ENCODE measurements around the gene NBAS.

The NBAS gene

GRCh38 chr2:15492773-15493325, 68.3 kb downstream of the NBAS start:
- Histone ChIP-seq H3K9me3 (ENCODE audit: control insufficient read depth, insufficient read depth, low read depth, low read length) (no peaks in the 10 kb centered on the region), H3K4me3 (ENCODE audit: low read depth, low read length) (no peak overlapping the region), H3K4me1 (ENCODE audit: control insufficient read depth, insufficient read depth, low read length) (no peaks in the 10 kb centered on the region), H3K36me3 (ENCODE audit: control insufficient read depth in 2 of 2, insufficient read depth in 1 of 2, low read length in 2 of 2) (no peaks in the 10 kb centered on the region; a peak in 1 of 3 replicates), H3K27ac (ENCODE audit: extremely low read depth, low read depth, low read length) (no peak overlapping the region)
- ChIA-PET POLR2A (no interaction called here), CTCF (no interaction called here)
- TF ChIP-seq TCF7L2 (IDR thresholded peaks at IDR 0.05; ENCODE audit: borderline replicate concordance, low read depth, low read length): no peak
- TF ChIP-seq ZNF311 (tag by site-specific recombination; IDR thresholded peaks at IDR 0.05; ENCODE audit: borderline replicate concordance): no peak
- TF ChIP-seq KLF17 (tag by site-specific recombination; IDR thresholded peaks at IDR 0.05): no peak
- no peak for TF ChIP-seq HIC1 (tag by site-specific recombination; IDR thresholded peaks at IDR 0.05)
- TF ChIP-seq ZBTB1 (tag by site-specific recombination; IDR thresholded peaks at IDR 0.05): no peak
- TF ChIP-seq ZFP37 (tag by site-specific recombination; IDR thresholded peaks at IDR 0.05): no peak
- no peak for TF ChIP-seq ZNF747 (tag by site-specific recombination; IDR thresholded peaks at IDR 0.05)
- TF ChIP-seq ZNF785 (tag by site-specific recombination; IDR thresholded peaks at IDR 0.05): no peak
- TF ChIP-seq ZBTB11 (tag by site-specific recombination; conservative IDR thresholded peaks at IDR 0.05; ENCODE audit: low read depth): no peak
- TF ChIP-seq ZSCAN4 (tag by site-specific recombination; IDR thresholded peaks at IDR 0.05): no peak
- no peak for TF ChIP-seq SP2 (tag by site-specific recombination; IDR thresholded peaks at IDR 0.05)
- TF ChIP-seq SETDB1 (IDR thresholded peaks at IDR 0.05; ENCODE audit: insufficient read length, low read length): no peak
- no peak for TF ChIP-seq WT1 (tag by site-specific recombination; IDR thresholded peaks at IDR 0.05)
- TF ChIP-seq ZNF112 (tag by site-specific recombination; IDR thresholded peaks at IDR 0.05): no peak
- no peak for TF ChIP-seq ZNF555 (tag by site-specific recombination; conservative IDR thresholded peaks at IDR 0.05)
- no peak for TF ChIP-seq OSR2 (tag by site-specific recombination; IDR thresholded peaks at IDR 0.05)
- no peak for TF ChIP-seq ZNF596 (tag by site-specific recombination; IDR thresholded peaks at IDR 0.05)
- no peak for TF ChIP-seq PRDM4 (tag by site-specific recombination; IDR thresholded peaks at IDR 0.05)
